Mesenchymal stem cell (in vitro differentiated cells and primary cell): ENCODE data around the gene AIF1.

Experiments used
- DNase-seq: peaks from one replicate; pipeline ENCODE4 v3.0.0-alpha.2; 2013
- H2AFZ ChIP-seq: one replicate; pipeline ENCODE4 v1.6.1; 2013; ENCODE audit warnings: low read depth, mild to moderate bottlenecking, control low read depth, inconsistent platforms, low read length, moderate library complexity
- H2AK5ac ChIP-seq: 2 replicates; pipeline ENCODE4 v1.6.1; 2013; ENCODE audit warnings: low read length, moderate library complexity, mild to moderate bottlenecking, inconsistent platforms; ENCODE audit not compliant: severe bottlenecking
- H2BK120ac ChIP-seq: one replicate; pipeline ENCODE4 v1.6.1; 2013; ENCODE audit warnings: low read depth, mild to moderate bottlenecking, inconsistent platforms, low read length, moderate library complexity
- H2BK12ac ChIP-seq, 2 experiments: one replicate each; pipeline ENCODE4 v1.6.1; 2013; ENCODE audit warnings: inconsistent platforms in 2 of 2, low read length in 2 of 2, mild to moderate bottlenecking in 2 of 2, moderate library complexity in 2 of 2, control low read depth in 1 of 2
- H2BK15ac ChIP-seq: one replicate; pipeline ENCODE4 v1.6.1; 2013; ENCODE audit warnings: mild to moderate bottlenecking, low read depth, inconsistent platforms; ENCODE audit not compliant: poor library complexity, severe bottlenecking
- H2BK5ac ChIP-seq: 2 replicates; pipeline ENCODE4 v1.6.1; 2013; ENCODE audit warnings: low read depth, mild to moderate bottlenecking, low read length, control low read depth, inconsistent platforms; ENCODE audit not compliant: poor library complexity, severe bottlenecking
- H3K14ac ChIP-seq, 2 experiments: one replicate each; pipeline ENCODE4 v1.6.1; 2013; ENCODE audit warnings: inconsistent platforms in 2 of 2, low read length in 2 of 2, control low read depth in 1 of 2, mild to moderate bottlenecking in 1 of 2, moderate library complexity in 1 of 2
- H3K18ac ChIP-seq, 2 experiments: one replicate each; pipeline ENCODE4 v1.6.1; 2013; ENCODE audit warnings: inconsistent platforms in 2 of 2, low read length in 2 of 2, control low read depth in 1 of 2, low read depth in 1 of 2, mild to moderate bottlenecking in 1 of 2
- H3K23ac ChIP-seq, 2 experiments: one replicate each; pipeline ENCODE4 v1.6.1; 2013; ENCODE audit warnings: inconsistent platforms in 2 of 2, low read length in 2 of 2, mild to moderate bottlenecking in 2 of 2, moderate library complexity in 2 of 2, control low read depth in 1 of 2
- H3K27ac ChIP-seq: 2 replicates; pipeline ENCODE4 v1.5.1; 2013; ENCODE audit warnings: mild to moderate bottlenecking, moderate library complexity, low read length, control low read depth, inconsistent platforms; ENCODE audit not compliant: poor library complexity, severe bottlenecking
- H3K27me3 ChIP-seq, 2 experiments: 2 replicates each; pipeline versions ENCODE4 v1.6.1 to v1.7.0; 2013; ENCODE audit warnings: low read length in 2 of 2, mild to moderate bottlenecking in 2 of 2, moderate library complexity in 2 of 2, control low read depth in 1 of 2, inconsistent platforms in 1 of 2; ENCODE audit not compliant: control insufficient read depth in 1 of 2, insufficient read depth in 1 of 2
- H3K36me3 ChIP-seq, 2 experiments: 2 replicates each; pipeline versions ENCODE4 v1.6.1 to v1.7.0; 2013; ENCODE audit warnings: low read length in 2 of 2, control low read depth in 1 of 2, inconsistent platforms in 1 of 2, low read depth in 1 of 2, mild to moderate bottlenecking in 1 of 2; ENCODE audit not compliant: insufficient read depth in 2 of 2, control insufficient read depth in 1 of 2
- H3K4ac ChIP-seq, 2 experiments: one replicate each; pipeline ENCODE4 v1.6.1; 2013; ENCODE audit warnings: inconsistent platforms in 2 of 2, low read length in 2 of 2, mild to moderate bottlenecking in 2 of 2, moderate library complexity in 2 of 2, control low read depth in 1 of 2, low read depth in 1 of 2
- H3K4me1 ChIP-seq: 2 replicates; pipeline ENCODE4 v1.6.1; 2013; ENCODE audit warnings: low read depth, low read length, control low read depth; ENCODE audit not compliant: control insufficient read depth, insufficient read depth
- H3K4me2 ChIP-seq: 2 replicates; pipeline ENCODE4 v1.6.1; 2013; ENCODE audit warnings: low read length, mild to moderate bottlenecking, inconsistent platforms; ENCODE audit not compliant: poor library complexity, severe bottlenecking
- H3K4me3 ChIP-seq, 2 experiments: 2 replicates each; pipeline versions ENCODE4 v1.5.1 to v1.7.0; 2013; ENCODE audit warnings: low read length in 2 of 2, mild to moderate bottlenecking in 2 of 2, control low read depth in 1 of 2, low read depth in 1 of 2; ENCODE audit not compliant: insufficient read depth in 1 of 2
- H3K79me1 ChIP-seq: replicated peaks from 2 replicates; pipeline ENCODE4 v1.6.1; 2013; ENCODE audit warnings: mild to moderate bottlenecking, control low read depth, low read length, inconsistent platforms; ENCODE audit not compliant: poor library complexity, severe bottlenecking
- H3K9ac ChIP-seq: 2 replicates; pipeline ENCODE4 v1.7.0; 2013; ENCODE audit warnings: mild to moderate bottlenecking, low read length, moderate library complexity
- H3K9me3 ChIP-seq: 2 replicates; pipeline ENCODE4 v1.7.0; 2013; ENCODE audit warnings: mild to moderate bottlenecking, low read length; ENCODE audit not compliant: control insufficient read depth
- H4K8ac ChIP-seq: one replicate; pipeline ENCODE4 v1.6.1; 2013; ENCODE audit warnings: inconsistent platforms, mild to moderate bottlenecking, low read length, moderate library complexity
- H4K91ac ChIP-seq: one replicate; pipeline ENCODE4 v1.6.1; 2013; ENCODE audit warnings: mild to moderate bottlenecking, low read length, inconsistent platforms
- WGBS: methylation state at CpG from one replicate; pipeline ENCODE4 v1.1.7; 2013; ENCODE audit warnings: mixed read lengths; 5-methylcytosine and 5-hydroxymethylcytosine counted together

Gene AIF1

GRCh38 chr6:31609519-31610406, 5.3 kb upstream of the AIF1 start:
- Histone ChIP-seq H3K36me3 (no peaks in the 10 kb centered on the region), H2BK120ac (no peak overlapping the region), H3K4me3 (no peak overlapping the region), H3K9me3 (no peaks in the 10 kb centered on the region), H4K91ac (no peak overlapping the region), H3K79me1 (no peaks in the 10 kb centered on the region), H3K18ac (no peak overlapping the region), H3K4me2 (no peak overlapping the region), H3K14ac (no peak overlapping the region), H2BK15ac (no peak overlapping the region), H2BK12ac (no peak overlapping the region), H3K9ac (no peak overlapping the region), H4K8ac (no peak overlapping the region), H3K27ac (no peak overlapping the region), H3K4ac (no peak overlapping the region), H2AFZ (no peak overlapping the region), H2AK5ac (no peak overlapping the region), H2BK5ac (no peak overlapping the region), H3K4me1 (no peaks in the 10 kb centered on the region), H3K23ac (no peak overlapping the region), H3K27me3 (peaks cover 0 to 3% of the 10 kb centered on the region in 2 experiments)
- no peak for DNase-seq
- WGBS: 86% methylated on average over 3 of the region's 8 CpGs

- WGBS: 97% methylated on average over 4 of the region's 4 CpGs
- no peaks in the 10 kb centered on the region for H3K79me1 ChIP-seq
- H3K4ac ChIP-seq: no peak overlapping the region
- H3K9me3 ChIP-seq: no peaks in the 10 kb centered on the region
- H2BK12ac ChIP-seq: no peak overlapping the region
- H3K23ac ChIP-seq: no peak overlapping the region
- H2BK120ac ChIP-seq: no peak overlapping the region
- no peak overlapping the region for H3K4me3 ChIP-seq
- H3K27ac ChIP-seq: no peak overlapping the region
- DNase-seq: no peak
- no peaks in the 10 kb centered on the region for H3K36me3 ChIP-seq
- H3K4me1 ChIP-seq: no peaks in the 10 kb centered on the region
- H3K9ac ChIP-seq: no peak overlapping the region
- H4K91ac ChIP-seq: no peak overlapping the region
- no peak overlapping the region for H2BK5ac ChIP-seq
- no peak overlapping the region for H3K14ac ChIP-seq
- H3K18ac ChIP-seq: no peak overlapping the region
- H2AK5ac ChIP-seq: no peak overlapping the region
- no peak overlapping the region for H2AFZ ChIP-seq
- H4K8ac ChIP-seq: no peak overlapping the region
- H3K4me2 ChIP-seq: no peak overlapping the region
- H2BK15ac ChIP-seq: no peak overlapping the region
- peaks cover 0 to 3% of the 10 kb centered on the region in 2 experiments for H3K27me3 ChIP-seq
Observed at GRCh38 chr6:31610968-31611367, 4.1 kb upstream of the AIF1 start.

- H3K18ac ChIP-seq: no peak overlapping the region
- H3K4me3 ChIP-seq: no peak overlapping the region
- no peak overlapping the region for H2AK5ac ChIP-seq
- no peak overlapping the region for H3K4me2 ChIP-seq
- no peak overlapping the region for H3K23ac ChIP-seq
- H2BK12ac ChIP-seq: no peak overlapping the region
- H4K8ac ChIP-seq: no peak overlapping the region
- no peaks in the 10 kb centered on the region for H3K9me3 ChIP-seq
- no peaks in the 10 kb centered on the region for H3K4me1 ChIP-seq
- no peak overlapping the region for H3K4ac ChIP-seq
- no peak for DNase-seq
- no peak overlapping the region for H3K27ac ChIP-seq
- H2BK15ac ChIP-seq: no peak overlapping the region
- no peak overlapping the region for H2AFZ ChIP-seq
- no peak overlapping the region for H2BK120ac ChIP-seq
- H3K9ac ChIP-seq: no peak overlapping the region
- H3K36me3 ChIP-seq: no peaks in the 10 kb centered on the region
- no peak overlapping the region for H3K14ac ChIP-seq
- H4K91ac ChIP-seq: no peak overlapping the region
- H3K79me1 ChIP-seq: no peaks in the 10 kb centered on the region
- peaks cover 3% of the 10 kb centered on the region in 2 experiments for H3K27me3 ChIP-seq
- no peak overlapping the region for H2BK5ac ChIP-seq
- 90% methylated on average over 4 of the region's 8 CpGs for WGBS
Observed at GRCh38 chr6:31614075-31614619, 887 bp upstream of the AIF1 start.

- no peak overlapping the region for H2AK5ac ChIP-seq
- no peak overlapping the region for H3K18ac ChIP-seq
- H2BK5ac ChIP-seq: no peak overlapping the region
- no peaks in the 10 kb centered on the region for H3K9me3 ChIP-seq
- no peaks in the 10 kb centered on the region for H3K4me1 ChIP-seq
- H4K91ac ChIP-seq: no peak overlapping the region
- H3K14ac ChIP-seq: no peak overlapping the region
- no peak for DNase-seq
- no peak overlapping the region for H3K27ac ChIP-seq
- H3K79me1 ChIP-seq: no peaks in the 10 kb centered on the region
- H3K23ac ChIP-seq: no peak overlapping the region
- H3K27me3 ChIP-seq: peaks cover 3% of the 10 kb centered on the region in 2 experiments
- no peak overlapping the region for H3K4ac ChIP-seq
- no peak overlapping the region for H3K4me3 ChIP-seq
- WGBS: 66% methylated on average over 6 of the region's 7 CpGs
- H3K36me3 ChIP-seq: no peaks in the 10 kb centered on the region
- no peak overlapping the region for H2AFZ ChIP-seq
- no peak overlapping the region for H2BK15ac ChIP-seq
- no peak overlapping the region for H2BK120ac ChIP-seq
- no peak overlapping the region for H2BK12ac ChIP-seq
- H3K4me2 ChIP-seq: no peak overlapping the region
- H3K9ac ChIP-seq: no peak overlapping the region
- no peak overlapping the region for H4K8ac ChIP-seq
Observed at GRCh38 chr6:31615748-31616147, 714 bp downstream of the AIF1 start.
